CD14-positive monocyte (primary cell): ENCODE results near the gene GPR158. TPM values are rescaled to one million over a fixed set of nuclear protein-coding genes. Genes with fewer than 3 reads are reported as not detected.

Source experiments
- DNase-seq, 3 donors: peaks; one replicate each; pipeline ENCODE4 v3.0.0-alpha.2; 2011 to 2022
- H2AFZ ChIP-seq: 2 replicates; pipeline ENCODE4 v1.6.0; 2012; ENCODE audit warnings: mild to moderate bottlenecking, low read depth, low read length, inconsistent platforms; ENCODE audit not compliant: insufficient read depth, poor library complexity, severe bottlenecking
- H3K27ac ChIP-seq, 2 donors: 1 replicate in 1 of 2; 2 replicates in 1 of 2; pipeline ENCODE4 v1.5.1; 2012 to 2013; ENCODE audit warnings: low read length in 2 of 2, control low read depth in 1 of 2, inconsistent platforms in 1 of 2, low read depth in 1 of 2, mild to moderate bottlenecking in 1 of 2
- H3K27me3 ChIP-seq, 2 donors: one replicate each; pipeline versions ENCODE4 v1.6.0 to v1.6.1; 2011 to 2013; ENCODE audit warnings: low read length in 2 of 2; ENCODE audit not compliant: control insufficient read depth in 2 of 2, insufficient read depth in 2 of 2
- H3K36me3 ChIP-seq, 2 donors: replicated peaks in 1 of 2; 1 replicate in 1 of 2; 2 replicates in 1 of 2; pipeline versions ENCODE4 v1.5.1 to v1.6.1; 2012 to 2013; ENCODE audit warnings: low read length in 2 of 2, control low read depth in 1 of 2, inconsistent platforms in 1 of 2, mild to moderate bottlenecking in 1 of 2; ENCODE audit not compliant: insufficient read depth in 2 of 2, control insufficient read depth in 1 of 2
- H3K4me1 ChIP-seq, 2 donors: 1 replicate in 1 of 2; 2 replicates in 1 of 2; pipeline versions ENCODE4 v1.5.1 to v1.6.1; 2012 to 2013; ENCODE audit warnings: low read length in 2 of 2, control low read depth in 1 of 2, inconsistent platforms in 1 of 2, mild to moderate bottlenecking in 1 of 2, moderate library complexity in 1 of 2; ENCODE audit not compliant: insufficient read depth in 2 of 2, control insufficient read depth in 1 of 2
- H3K4me2 ChIP-seq: replicated peaks from 2 replicates; pipeline ENCODE3; 2012; ENCODE audit warnings: low read length, moderate library complexity, mild to moderate bottlenecking; ENCODE audit not compliant: poor library complexity, severe bottlenecking; ENCODE audit errors: extremely low read depth
- H3K4me3 ChIP-seq, 3 experiments: fragments of 200-600 bp in 1 of 3; sonication (generic) in 1 of 3; replicated peaks in 1 of 3; 1 replicate in 2 of 3; 2 replicates in 1 of 3; pipeline ENCODE4 v1.5.1; 2011 to 2013; ENCODE audit warnings: low read length in 3 of 3, mild to moderate bottlenecking in 3 of 3, control low read depth in 2 of 3, low read depth in 2 of 3, inconsistent platforms in 1 of 3, moderate library complexity in 1 of 3
- H3K79me2 ChIP-seq: 2 replicates; pipeline ENCODE4 v1.6.0; 2012; ENCODE audit warnings: mild to moderate bottlenecking, control low read depth, inconsistent platforms, low read length, moderate library complexity; ENCODE audit not compliant: insufficient read depth
- H3K9ac ChIP-seq: 2 replicates; pipeline ENCODE4 v1.6.0; 2017; ENCODE audit warnings: low read length, mild to moderate bottlenecking; ENCODE audit not compliant: insufficient read depth, poor library complexity, severe bottlenecking
- H3K9me3 ChIP-seq, 2 donors: replicated peaks in 1 of 2; 1 replicate in 1 of 2; 2 replicates in 1 of 2; pipeline versions ENCODE4 v1.5.1 to v1.6.1; 2012 to 2013; ENCODE audit warnings: low read length in 2 of 2, control low read depth in 1 of 2; ENCODE audit not compliant: control insufficient read depth in 1 of 2, insufficient read depth in 1 of 2
- H4K20me1 ChIP-seq: 2 replicates; pipeline ENCODE4 v1.6.0; 2012; ENCODE audit warnings: mild to moderate bottlenecking, low read length, control low read depth, moderate library complexity; ENCODE audit not compliant: insufficient read depth
- H3K27ac Mint-ChIP-seq, 7 donors: one replicate each; pipeline ENCODE4 v1.8.0; 2020; ENCODE audit warnings: mild to moderate bottlenecking in 7 of 7, mixed read lengths in 7 of 7, moderate library complexity in 6 of 7, inconsistent platforms in 2 of 7
- H3K27me3 Mint-ChIP-seq, 3 donors: one replicate each; pipeline ENCODE4 v1.8.0; 2021 to 2022; ENCODE audit warnings: low read depth in 3 of 3, mild to moderate bottlenecking in 3 of 3, mixed read lengths in 3 of 3, moderate library complexity in 3 of 3, inconsistent platforms in 1 of 3
- H3K36me3 Mint-ChIP-seq, 2 donors: one replicate each; pipeline ENCODE4 v1.8.0; 2020; ENCODE audit warnings: mixed read lengths in 2 of 2, inconsistent platforms in 1 of 2, mild to moderate bottlenecking in 1 of 2
- H3K4me1 Mint-ChIP-seq: one replicate; pipeline ENCODE4 v1.8.0; 2020; ENCODE audit warnings: mild to moderate bottlenecking, mixed read lengths
- H3K4me3 Mint-ChIP-seq, 2 donors: one replicate each; pipeline ENCODE4 v1.8.0; 2020; ENCODE audit warnings: mild to moderate bottlenecking in 2 of 2, mixed read lengths in 2 of 2, moderate library complexity in 1 of 2
- H3K9me3 Mint-ChIP-seq, 7 donors: one replicate each; pipeline ENCODE4 v1.8.0; 2020 to 2022; ENCODE audit warnings: mixed read lengths in 7 of 7, mild to moderate bottlenecking in 6 of 7, moderate library complexity in 6 of 7, inconsistent platforms in 2 of 7
- WGBS: methylation state at CpG from one replicate; pipeline ENCODE4 v1.1.5; 2013; ENCODE audit warnings: missing lambda C conversion rate; ENCODE audit not compliant: insufficient coverage; 5-methylcytosine and 5-hydroxymethylcytosine counted together
- intact Hi-C, 2 donors: fragments of 100-400 bp; cut with micrococcal nuclease; formaldehyde crosslinking; loops; one replicate each; pipeline versions ENCODE4 v1.15.0 to v1.15.1; 2023
- polyA plus RNA-seq, 3 donors: library from polyadenylated mRNA; depleted of rRNA in 1 of 3; unstranded in 2 of 3; stranded (reverse) in 1 of 3; fragments of 300-500 nt in 2 of 3; fragments of >200 nt in 1 of 3; fragmentation: Illumina TruSeq in 2 of 3; gene quantifications; 1 replicate in 2 of 3; 2 replicates in 1 of 3; pipeline ENCODE4 v1.2.3, GENCODE V29; 2012 to 2021
- TF ChIP-seq, protein P1 (sequence below): fragments of 200-600 bp; IDR thresholded peaks from one replicate; pipeline ENCODE4 v1.8.0; 2022; ENCODE audit warnings: antibody characterized with exemption, mild to moderate bottlenecking

GPR158 gene
- polyA plus RNA-seq, 3 donors: not detected

DNA sequence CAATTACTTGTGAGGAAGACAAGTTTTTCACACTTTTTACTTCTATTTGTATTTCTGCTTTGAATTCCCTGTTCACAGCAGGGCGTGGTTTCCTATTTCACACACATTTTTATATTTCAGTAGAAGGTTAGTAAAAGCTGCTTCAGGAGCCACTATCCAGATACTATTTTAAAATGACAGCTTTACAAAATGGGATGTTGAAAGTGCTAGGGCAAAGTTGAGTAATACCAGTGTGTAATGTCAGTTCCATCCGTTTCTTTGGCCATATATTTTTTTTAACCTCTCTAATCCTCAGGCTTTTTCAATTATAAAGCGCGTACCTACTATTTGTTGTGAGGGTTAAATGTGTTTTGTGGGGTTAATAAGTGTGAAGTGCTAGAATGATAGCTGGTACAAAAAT is 276.6 kb downstream of the GPR158 start:
- H4K20me1 ChIP-seq: no peaks in the 10 kb centered on the region
- no peak for DNase-seq
- TF ChIP-seq, protein P1, sequence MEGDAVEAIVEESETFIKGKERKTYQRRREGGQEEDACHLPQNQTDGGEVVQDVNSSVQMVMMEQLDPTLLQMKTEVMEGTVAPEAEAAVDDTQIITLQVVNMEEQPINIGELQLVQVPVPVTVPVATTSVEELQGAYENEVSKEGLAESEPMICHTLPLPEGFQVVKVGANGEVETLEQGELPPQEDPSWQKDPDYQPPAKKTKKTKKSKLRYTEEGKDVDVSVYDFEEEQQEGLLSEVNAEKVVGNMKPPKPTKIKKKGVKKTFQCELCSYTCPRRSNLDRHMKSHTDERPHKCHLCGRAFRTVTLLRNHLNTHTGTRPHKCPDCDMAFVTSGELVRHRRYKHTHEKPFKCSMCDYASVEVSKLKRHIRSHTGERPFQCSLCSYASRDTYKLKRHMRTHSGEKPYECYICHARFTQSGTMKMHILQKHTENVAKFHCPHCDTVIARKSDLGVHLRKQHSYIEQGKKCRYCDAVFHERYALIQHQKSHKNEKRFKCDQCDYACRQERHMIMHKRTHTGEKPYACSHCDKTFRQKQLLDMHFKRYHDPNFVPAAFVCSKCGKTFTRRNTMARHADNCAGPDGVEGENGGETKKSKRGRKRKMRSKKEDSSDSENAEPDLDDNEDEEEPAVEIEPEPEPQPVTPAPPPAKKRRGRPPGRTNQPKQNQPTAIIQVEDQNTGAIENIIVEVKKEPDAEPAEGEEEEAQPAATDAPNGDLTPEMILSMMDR: no peak
- Mint-ChIP-seq H3K4me3 (no peak overlapping the region), H3K36me3 (no peaks in the 10 kb centered on the region), H3K4me1 (no peaks in the 10 kb centered on the region), H3K27me3 (no peaks in the 10 kb centered on the region), H3K27ac (no peak overlapping the region), H3K9me3 (peaks cover 0 to 17% (median 2%) of the 10 kb centered on the region in 7 donors)
- no peaks in the 10 kb centered on the region for H3K36me3 ChIP-seq
- WGBS: no CpG with 5 or more reads among the region's 4 CpGs
- no peaks in the 10 kb centered on the region for H3K27me3 ChIP-seq
- H3K79me2 ChIP-seq: no peaks in the 10 kb centered on the region
- H3K9ac ChIP-seq: no peak overlapping the region
- H3K9me3 ChIP-seq: peaks cover 4 to 16% of the 10 kb centered on the region in 2 donors
- no peak overlapping the region for H3K27ac ChIP-seq
- no peaks in the 10 kb centered on the region for H3K4me1 ChIP-seq
- H3K4me2 ChIP-seq: no peak overlapping the region
- intact Hi-C loops: no loop called here
- no peak overlapping the region for H2AFZ ChIP-seq
- H3K4me3 ChIP-seq: no peak overlapping the region

GRCh38 chr10:25453619-25454018 is 278.8 kb downstream of the GPR158 start:
- no peaks in the 10 kb centered on the region for H4K20me1 ChIP-seq
- H3K4me1 Mint-ChIP-seq: no peaks in the 10 kb centered on the region

More at GRCh38 chr10:25453619-25454018, 278.8 kb downstream of the GPR158 start:
- H3K9me3 Mint-ChIP-seq: peaks cover 0 to 12% (median 2%) of the 10 kb centered on the region in 7 donors
- no peak overlapping the region for H3K27ac ChIP-seq
- H3K4me3 Mint-ChIP-seq: no peak overlapping the region
- H3K27ac Mint-ChIP-seq: no peak overlapping the region
- no peak overlapping the region for H3K4me3 ChIP-seq
- no peaks in the 10 kb centered on the region for H3K27me3 ChIP-seq
- TF ChIP-seq, protein P1: no peak
- no peak overlapping the region for H3K9ac ChIP-seq
- peaks cover 4 to 16% of the 10 kb centered on the region in 2 donors for H3K9me3 ChIP-seq
- no peaks in the 10 kb centered on the region for H3K36me3 ChIP-seq
- no peak overlapping the region for H3K4me2 ChIP-seq
- no peaks in the 10 kb centered on the region for H3K27me3 Mint-ChIP-seq
- H3K4me1 ChIP-seq: no peaks in the 10 kb centered on the region
- no peaks in the 10 kb centered on the region for H3K79me2 ChIP-seq
- no peaks in the 10 kb centered on the region for H3K36me3 Mint-ChIP-seq
- DNase-seq: no peak
- intact Hi-C loops: no loop called here
- H2AFZ ChIP-seq: no peak overlapping the region
- no CpG with 5 or more reads among the region's 1 CpG for WGBS
